HFFc6 (cell line): Measurements from ENCODE around the gene POLDIP2. TPM values are rescaled to one million over a fixed set of nuclear protein-coding genes. Genes with fewer than 3 reads are reported as not detected.
A peak's percentile ranks its signal among the peaks of the same experiment; 100 is the strongest.

Experiments
- DNase-seq: peaks from one replicate; pipeline ENCODE4 v3.0.0-alpha.2; 2018
- H3K27ac Mint-ChIP-seq: 2 replicates; pipeline ENCODE4 v1.8.0; 2020; ENCODE audit warnings: mild to moderate bottlenecking, mixed read lengths
- H3K27me3 Mint-ChIP-seq: 2 replicates; pipeline ENCODE4 v1.8.0; 2021; ENCODE audit warnings: mild to moderate bottlenecking, moderate library complexity, mixed read lengths; ENCODE audit not compliant: insufficient read depth
- H3K36me3 Mint-ChIP-seq: 2 replicates; pipeline ENCODE4 v1.8.0; 2021; ENCODE audit warnings: low read depth, mixed read lengths
- H3K4me1 Mint-ChIP-seq: 2 replicates; pipeline ENCODE4 v1.8.0; 2020; ENCODE audit warnings: low read depth, mixed read lengths
- H3K4me3 Mint-ChIP-seq: 2 replicates; pipeline ENCODE4 v1.8.0; 2020; ENCODE audit warnings: mild to moderate bottlenecking, moderate library complexity, mixed read lengths
- H3K9me3 Mint-ChIP-seq: 2 replicates; pipeline ENCODE4 v1.8.0; 2020; ENCODE audit warnings: mild to moderate bottlenecking, mixed read lengths
- total RNA-seq, 6 experiments: library from RNA; stranded (reverse); fragmentation: NEBNext Ultra II Directional; extraction: Animal tissue kit (Norgen Biotek cat#: 25700); gene quantifications; 2 replicates in 1 of 6; 3 replicates in 5 of 6; pipeline ENCODE4 v1.2.3, GENCODE V29; 2021
- TF ChIP-seq, protein P1 (sequence below): fragments of 200-600 bp; sonication (generic); IDR thresholded peaks from 2 replicates; pipeline ENCODE4 v1.5.0; 2021; ENCODE audit warnings: antibody characterized with exemption, mild to moderate bottlenecking

POLDIP2 gene
- total RNA-seq, 6 experiments from 2014 or later = 104 to 118 (median 106) TPM

DNA sequence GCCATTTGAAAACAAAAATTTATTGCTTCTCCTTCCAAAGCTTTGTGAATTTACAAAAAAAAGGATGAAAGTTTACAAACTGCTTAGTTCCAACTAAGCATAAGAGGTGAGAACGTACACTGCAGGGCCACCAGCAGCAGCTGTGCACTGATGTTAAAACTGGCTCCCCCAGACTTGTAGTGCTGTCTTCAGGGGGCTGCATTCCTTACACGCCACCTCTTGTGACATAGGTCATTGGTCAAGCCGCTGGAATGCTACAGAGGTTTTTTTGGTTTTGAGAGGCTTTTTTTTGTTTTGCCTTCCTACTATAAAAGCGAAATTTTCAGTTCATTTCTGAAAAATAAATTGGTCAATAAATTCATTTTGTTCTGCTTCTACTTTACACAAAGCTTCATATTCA is 29.0 kb downstream of the POLDIP2 start:
- no peak for DNase-seq
- no peak overlapping the region for H3K4me3 Mint-ChIP-seq
- H3K27ac Mint-ChIP-seq = peak overlapping the region; percentile 21; the same call in 1 of the 2 replicates
- H3K36me3 Mint-ChIP-seq = peaks cover 23% of the 10 kb centered on the region; the same call in 1 of the 2 replicates
- H3K27me3 Mint-ChIP-seq = no peaks in the 10 kb centered on the region; the same call in 1 of the 2 replicates
- peaks cover 31% of the 10 kb centered on the region for H3K4me1 Mint-ChIP-seq
- H3K9me3 Mint-ChIP-seq = no peaks in the 10 kb centered on the region
- TF ChIP-seq, protein P1, sequence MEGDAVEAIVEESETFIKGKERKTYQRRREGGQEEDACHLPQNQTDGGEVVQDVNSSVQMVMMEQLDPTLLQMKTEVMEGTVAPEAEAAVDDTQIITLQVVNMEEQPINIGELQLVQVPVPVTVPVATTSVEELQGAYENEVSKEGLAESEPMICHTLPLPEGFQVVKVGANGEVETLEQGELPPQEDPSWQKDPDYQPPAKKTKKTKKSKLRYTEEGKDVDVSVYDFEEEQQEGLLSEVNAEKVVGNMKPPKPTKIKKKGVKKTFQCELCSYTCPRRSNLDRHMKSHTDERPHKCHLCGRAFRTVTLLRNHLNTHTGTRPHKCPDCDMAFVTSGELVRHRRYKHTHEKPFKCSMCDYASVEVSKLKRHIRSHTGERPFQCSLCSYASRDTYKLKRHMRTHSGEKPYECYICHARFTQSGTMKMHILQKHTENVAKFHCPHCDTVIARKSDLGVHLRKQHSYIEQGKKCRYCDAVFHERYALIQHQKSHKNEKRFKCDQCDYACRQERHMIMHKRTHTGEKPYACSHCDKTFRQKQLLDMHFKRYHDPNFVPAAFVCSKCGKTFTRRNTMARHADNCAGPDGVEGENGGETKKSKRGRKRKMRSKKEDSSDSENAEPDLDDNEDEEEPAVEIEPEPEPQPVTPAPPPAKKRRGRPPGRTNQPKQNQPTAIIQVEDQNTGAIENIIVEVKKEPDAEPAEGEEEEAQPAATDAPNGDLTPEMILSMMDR = no peak

DNA sequence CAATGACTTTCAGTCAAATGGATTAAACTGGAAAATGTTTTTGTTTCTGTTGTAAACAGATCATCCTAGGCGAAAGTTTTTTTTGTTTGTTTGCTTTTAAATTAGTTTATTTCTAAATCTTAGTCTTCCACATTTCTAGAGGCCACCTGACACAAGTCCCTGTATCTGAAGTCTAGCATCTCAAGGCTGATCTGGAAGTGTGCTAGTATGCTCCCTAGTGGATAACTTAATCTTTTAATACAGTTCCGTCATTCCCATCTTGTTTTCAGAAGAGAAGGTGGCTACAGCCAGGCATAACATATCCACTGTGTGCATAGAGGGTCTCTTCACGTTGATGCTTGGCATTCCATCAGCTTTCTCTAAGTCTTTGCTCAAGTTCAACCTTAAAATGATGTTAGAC is 29.6 kb downstream of the POLDIP2 start:
- TF ChIP-seq, protein P1 = peak; percentile 40; the same call in 1 of the 2 replicates
- Mint-ChIP-seq H3K9me3 (no peaks in the 10 kb centered on the region), H3K27ac (peak overlapping the region; percentile 7; the same call in 1 of the 2 replicates), H3K4me1 (peaks cover 25% of the 10 kb centered on the region), H3K4me3 (no peak overlapping the region), H3K27me3 (no peaks in the 10 kb centered on the region; the same call in 1 of the 2 replicates), H3K36me3 (peaks cover 23% of the 10 kb centered on the region; the same call in 1 of the 2 replicates)
- no peak for DNase-seq

DNA sequence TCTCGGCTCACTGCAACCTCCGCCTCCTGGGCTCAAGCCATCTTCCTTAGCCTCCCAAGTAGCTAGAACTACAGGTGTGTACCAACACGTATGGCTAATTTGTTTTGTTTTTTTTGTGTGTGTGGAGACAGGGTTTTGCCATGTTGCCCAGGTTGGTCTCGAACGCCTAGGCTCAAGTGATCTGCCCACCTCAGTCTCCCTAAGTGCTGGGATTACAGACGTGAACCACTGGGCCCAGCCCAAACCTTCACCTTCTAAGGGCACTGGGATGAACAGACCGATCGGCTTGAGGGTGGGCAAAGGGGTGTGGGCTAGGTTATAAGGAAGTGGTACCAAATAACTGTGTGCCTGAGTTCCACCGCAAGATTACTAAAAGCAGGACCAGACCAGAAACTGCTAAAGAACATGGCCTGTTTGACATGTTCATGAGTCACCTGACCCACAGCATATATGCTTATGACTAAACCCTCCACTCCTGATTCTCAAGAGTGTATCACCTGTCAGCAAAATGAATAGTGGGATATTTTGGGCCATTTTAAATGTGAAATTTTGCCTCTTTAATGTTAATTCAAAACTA is 30.2 kb downstream of the POLDIP2 start:
- Mint-ChIP-seq H3K36me3 (peaks cover 23% of the 10 kb centered on the region; the same call in 1 of the 2 replicates), H3K9me3 (no peaks in the 10 kb centered on the region), H3K4me1 (peaks cover 21% of the 10 kb centered on the region), H3K4me3 (no peak overlapping the region), H3K27me3 (no peaks in the 10 kb centered on the region; the same call in 1 of the 2 replicates), H3K27ac (no peak overlapping the region; the same call in 1 of the 2 replicates)
- TF ChIP-seq, protein P1 = no peak
- DNase-seq = no peak

GRCh38 chr17:28326114-28326513 is 31.2 kb downstream of the POLDIP2 start:
- Mint-ChIP-seq H3K36me3 (peaks cover 23% of the 10 kb centered on the region; the same call in 1 of the 2 replicates), H3K4me1 (peaks cover 21% of the 10 kb centered on the region), H3K27me3 (no peaks in the 10 kb centered on the region; the same call in 1 of the 2 replicates), H3K4me3 (no peak overlapping the region), H3K27ac (no peak overlapping the region), H3K9me3 (no peaks in the 10 kb centered on the region)
- DNase-seq = no peak
- TF ChIP-seq, protein P1 = no peak

GRCh38 chr17:28325211-28325610 is 32.1 kb downstream of the POLDIP2 start:
- DNase-seq = no peak
- no peak overlapping the region for H3K27ac Mint-ChIP-seq
- H3K4me3 Mint-ChIP-seq = no peak overlapping the region
- peaks cover 29% of the 10 kb centered on the region for H3K4me1 Mint-ChIP-seq
- H3K36me3 Mint-ChIP-seq = peaks cover 28% of the 10 kb centered on the region; the same call in 1 of the 2 replicates
- TF ChIP-seq, protein P1 = no peak
- no peaks in the 10 kb centered on the region; the same call in 1 of the 2 replicates for H3K27me3 Mint-ChIP-seq
- no peaks in the 10 kb centered on the region for H3K9me3 Mint-ChIP-seq
